ENCODE measurements around the gene ADIPOR2. TPM values are rescaled to one million over a fixed set of nuclear protein-coding genes. Genes with fewer than 3 reads are reported as not detected.

The ADIPOR2 gene
- total RNA-seq, 1 experiment from 2014 or later, result 45.3 TPM

GRCh38 chr12:1666215-1666614 is 24.7 kb upstream of the ADIPOR2 start:
- Histone ChIP-seq H3K14ac (ENCODE audit: insufficient read depth, low read length) (no peak overlapping the region), H3K4me1 (ENCODE audit: insufficient read depth, low read length) (no peaks in the 10 kb centered on the region), H3K4me2 (ENCODE audit: insufficient read depth, insufficient read length, low read length) (no peak overlapping the region), H3K27ac (ENCODE audit: insufficient read length, low read depth, low read length) (no peak overlapping the region), H3K27me3 (ENCODE audit: insufficient read depth, low read length) (peaks cover 6% of the 10 kb centered on the region; the same call in 1 of the 2 replicates), H2BK12ac (ENCODE audit: insufficient read length, low read depth, low read length) (no peak overlapping the region), H3K9ac (ENCODE audit: extremely low read depth, insufficient read length, low read length) (no peak overlapping the region), H2AFZ (ENCODE audit: low read length) (no peak overlapping the region), H3K9me3 (ENCODE audit: control insufficient read depth, low read depth, low read length) (no peaks in the 10 kb centered on the region), H3K79me1 (ENCODE audit: insufficient read depth, low read depth, low read length, poor library complexity, severe bottlenecking) (no peaks in the 10 kb centered on the region), H4K5ac (ENCODE audit: insufficient read length, low read depth, low read length) (no peak overlapping the region), H2BK15ac (ENCODE audit: low read depth, low read length) (no peak overlapping the region), H2AK5ac (ENCODE audit: insufficient read length, low read length) (no peak overlapping the region), H2BK20ac (ENCODE audit: low read depth, low read length, poor library complexity, severe bottlenecking) (no peak overlapping the region), H3T11ph (ENCODE audit: low read length) (no peak overlapping the region), H3K56ac (ENCODE audit: insufficient read length, low read depth, low read length) (no peak overlapping the region), H4K91ac (ENCODE audit: insufficient read length, low read depth, low read length) (no peak overlapping the region), H3K23me2 (ENCODE audit: insufficient read length, low read depth, low read length, poor library complexity, severe bottlenecking) (peaks cover 14% of the 10 kb centered on the region), H3K18ac (ENCODE audit: insufficient read length, low read depth, low read length) (no peak overlapping the region), H2BK120ac (ENCODE audit: low read depth, low read length, poor library complexity, severe bottlenecking) (no peak overlapping the region), H3K79me2 (ENCODE audit: insufficient read depth, low read length) (no peaks in the 10 kb centered on the region), H4K8ac (replicated peaks; ENCODE audit: insufficient read length, low read depth, low read length) (no peak overlapping the region), H4K20me1 (ENCODE audit: control insufficient read depth, insufficient read depth, insufficient read length) (no peaks in the 10 kb centered on the region), H2BK5ac (ENCODE audit: insufficient read length, low read length) (no peak overlapping the region), H3K4ac (ENCODE audit: low read depth, low read length) (no peak overlapping the region), H3K23ac (ENCODE audit: insufficient read length, low read depth, low read length) (no peak overlapping the region)
- no peaks in the 10 kb centered on the region; a peak in 1 of 7 replicates for H3K36me3 Mint-ChIP-seq (ENCODE audit: insufficient read depth in 1 of 3, low read depth in 3 of 3)
- no peak overlapping the region for H3K4me3 Mint-ChIP-seq
- DNase-seq, result no peak
- no peak overlapping the region for H3K27ac Mint-ChIP-seq
- peaks cover 0 to 5% of the 10 kb centered on the region in 2 experiments; a peak in 2 of 5 replicates for H3K9me3 Mint-ChIP-seq
- no peak for TF ChIP-seq CTCF (conservative IDR thresholded peaks at IDR 0.05)
- H3K27me3 Mint-ChIP-seq (ENCODE audit: low read depth), result peaks cover 33% of the 10 kb centered on the region
- peaks cover 3% of the 10 kb centered on the region in 2 experiments; a peak in 1 of 4 replicates for H3K4me1 Mint-ChIP-seq
- no CpG with 5 or more reads among the region's 5 CpGs for WGBS (ENCODE audit: extremely low coverage, insufficient read length, low lambda C conversion rate)
